SK-N-SH (cell line): ENCODE measurements around the gene RETREG2. TPM values are rescaled to one million over a fixed set of nuclear protein-coding genes. Genes with fewer than 3 reads are reported as not detected.

ENCODE experiments used
- CTCF ChIA-PET: fragments of 300-600, 350-600 bp; formaldehyde crosslinking; extraction: SDS; loops from one replicate; lab custom pipeline; 2021; lab: Yijun Ruan, JAX
- POLR2A ChIA-PET: fragments of 350-600 bp; sonication (Branson Sonifier 250); formaldehyde crosslinking; extraction: SDS; loops from one replicate; lab custom pipeline; 2020; ENCODE audit warnings: antibody characterized with exemption, inconsistent platforms; lab: Yijun Ruan, JAX
- DNase-seq: peaks from one replicate; pipeline ENCODE4 v3.0.0; 2012
- H2AFZ ChIP-seq: fragments of 200-600 bp; sonication (generic); 2 replicates; pipeline ENCODE4 v1.8.1; 2016; ENCODE audit warnings: antibody characterized with exemption, mild to moderate bottlenecking, low read depth
- H3F3A ChIP-seq: fragments of 200-600 bp; sonication (generic); replicated peaks from 2 replicates; pipeline ENCODE3; 2016; ENCODE audit warnings: antibody characterized with exemption, mild to moderate bottlenecking; ENCODE audit not compliant: insufficient read depth
- H3K27ac ChIP-seq, 2 experiments: fragments of 200-500 bp in 1 of 2; fragments of 200-600 bp in 1 of 2; sonication (Bioruptor generic) in 1 of 2; sonication (generic), shearing (Covaris generic) in 1 of 2; 2 replicates each; pipeline versions ENCODE4 v1.5.1 to v1.6.1; 2014 to 2016; ENCODE audit warnings: low read depth in 2 of 2, inconsistent platforms in 1 of 2, low read length in 1 of 2, mild to moderate bottlenecking in 1 of 2, mixed read lengths in 1 of 2
- H3K27me3 ChIP-seq: fragments of 200-600 bp; sonication (generic), shearing (Covaris generic); 2 replicates; pipeline ENCODE4 v1.6.1; 2016; ENCODE audit warnings: mixed run types; ENCODE audit not compliant: insufficient read depth
- H3K36me3 ChIP-seq, 2 experiments: fragments of 200-500 bp in 1 of 2; fragments of 200-600 bp in 1 of 2; sonication (Bioruptor generic) in 1 of 2; sonication (generic) in 1 of 2; replicated peaks in 1 of 2; 2 replicates each; pipeline versions ENCODE3 to v1.5.1; 2014 to 2016; ENCODE audit warnings: low read length in 1 of 2, mild to moderate bottlenecking in 1 of 2; ENCODE audit not compliant: insufficient read depth in 2 of 2, control insufficient read depth in 1 of 2
- H3K4me1 ChIP-seq, 2 experiments: fragments of 200-500 bp in 1 of 2; fragments of 200-600 bp in 1 of 2; sonication (Bioruptor generic) in 1 of 2; sonication (generic), shearing (Covaris generic) in 1 of 2; 2 replicates each; pipeline versions ENCODE4 v1.5.1 to v1.6.1; 2014 to 2016; ENCODE audit warnings: low read depth in 1 of 2, low read length in 1 of 2, mixed run types in 1 of 2; ENCODE audit not compliant: insufficient read depth in 2 of 2, control insufficient read depth in 1 of 2
- H3K4me2 ChIP-seq: fragments of 200-600 bp; sonication (generic), shearing (Covaris generic); 2 replicates; pipeline ENCODE4 v1.6.1; 2017; ENCODE audit warnings: mixed run types
- H3K4me3 ChIP-seq, 2 experiments: fragments of 200-500 bp in 1 of 2; fragments of 200-600 bp in 1 of 2; sonication (Bioruptor generic) in 1 of 2; sonication (generic), shearing (Covaris generic) in 1 of 2; 2 replicates each; pipeline versions ENCODE4 v1.5.1 to v1.8.1; 2014 to 2016; ENCODE audit warnings: low read depth in 2 of 2, inconsistent platforms in 1 of 2, low read length in 1 of 2, mild to moderate bottlenecking in 1 of 2, mixed read lengths in 1 of 2, moderate library complexity in 1 of 2
- H3K79me2 ChIP-seq: fragments of 200-600 bp; sonication (generic); 2 replicates; pipeline ENCODE4 v1.8.1; 2017; ENCODE audit warnings: mild to moderate bottlenecking; ENCODE audit not compliant: insufficient read depth
- H3K9ac ChIP-seq: fragments of 200-600 bp; sonication (generic); 2 replicates; pipeline ENCODE4 v1.6.1; 2017; ENCODE audit warnings: mixed run types
- H3K9me2 ChIP-seq: fragments of 200-600 bp; sonication (generic); 2 replicates; pipeline ENCODE4 v1.6.1; 2017; ENCODE audit warnings: mixed run types
- H3K9me3 ChIP-seq: fragments of 200-600 bp; sonication (generic); 2 replicates; pipeline ENCODE4 v1.6.1; 2017; ENCODE audit warnings: mixed run types, mild to moderate bottlenecking, moderate library complexity
- H4K20me1 ChIP-seq: fragments of 200-600 bp; sonication (generic); 2 replicates; pipeline ENCODE4 v1.6.1; 2017; ENCODE audit warnings: mild to moderate bottlenecking, mixed run types; ENCODE audit not compliant: insufficient read depth
- EP300 ChIP-seq, 2 experiments: IDR thresholded peaks; 2 replicates each; pipeline versions ENCODE4 v1.4.0 to v1.6.1; 2012; ENCODE audit warnings: borderline replicate concordance in 1 of 2, low read depth in 1 of 2, low read length in 1 of 2
- FOXJ3 ChIP-seq: sonication (generic); formaldehyde crosslinking; IDR thresholded peaks from 2 replicates; pipeline ENCODE4 v1.5.1; 2020; ENCODE audit warnings: mild to moderate bottlenecking, missing genetic modification reagents
- FOXM1 ChIP-seq: IDR thresholded peaks from 2 replicates; pipeline ENCODE4 v1.4.0; 2012; ENCODE audit warnings: low read depth, mild to moderate bottlenecking
- GATA2 ChIP-seq: sonication (generic); formaldehyde crosslinking; IDR thresholded peaks from 2 replicates; pipeline ENCODE4 v1.5.0; 2020; ENCODE audit warnings: mild to moderate bottlenecking, missing genetic modification reagents
- JUND ChIP-seq: IDR thresholded peaks from 2 replicates; pipeline ENCODE4 v1.4.0; 2012
- MEF2A ChIP-seq: IDR thresholded peaks from 2 replicates; pipeline ENCODE4 v1.4.0; 2012; ENCODE audit warnings: low read depth, borderline replicate concordance
- MXI1 ChIP-seq: IDR thresholded peaks from 2 replicates; pipeline ENCODE4 v1.6.1; 2012; ENCODE audit warnings: mild to moderate bottlenecking, low read depth, low read length, improper control_type of control experiment
- NRF1 ChIP-seq: IDR thresholded peaks from 2 replicates; pipeline ENCODE4 v1.6.1; 2012; ENCODE audit warnings: low read depth, mild to moderate bottlenecking, low read length
- RAD21 ChIP-seq: IDR thresholded peaks from 2 replicates; pipeline ENCODE4 v1.6.1; 2012; ENCODE audit warnings: mild to moderate bottlenecking, low read length
- RCOR1 ChIP-seq: fragments of 150-350 bp; IDR thresholded peaks from 2 replicates; pipeline ENCODE4 v1.6.1; 2017; ENCODE audit warnings: antibody characterized with exemption, low read length
- RFX5 ChIP-seq: IDR thresholded peaks from 2 replicates; pipeline ENCODE4 v1.6.1; 2012; ENCODE audit warnings: mild to moderate bottlenecking, improper control_type of control experiment, low read length
- RXRA ChIP-seq: IDR thresholded peaks from 2 replicates; pipeline ENCODE4 v1.4.0; 2012; ENCODE audit warnings: low read depth, mild to moderate bottlenecking, borderline replicate concordance
- SIN3A ChIP-seq: IDR thresholded peaks from 2 replicates; pipeline ENCODE4 v1.6.1; 2012; ENCODE audit warnings: low read depth, mild to moderate bottlenecking, low read length, moderate library complexity, borderline replicate concordance
- TAF1 ChIP-seq: IDR thresholded peaks from 2 replicates; pipeline ENCODE4 v1.6.1; 2012; ENCODE audit warnings: low read depth, mild to moderate bottlenecking, low read length, moderate library complexity, borderline replicate concordance
- USF1 ChIP-seq: IDR thresholded peaks from 2 replicates; pipeline ENCODE4 v1.4.0; 2012; ENCODE audit warnings: low read depth, borderline replicate concordance
- WGBS: methylation state at CpG from one replicate; pipeline ENCODE4 v1.1.6; 2017; ENCODE audit warnings: low lambda C conversion rate; 5-methylcytosine and 5-hydroxymethylcytosine counted together
- polyA plus RNA-seq, 3 experiments: library from polyadenylated mRNA; depleted of rRNA; stranded (reverse); fragments of >200 nt; gene quantifications; 2 replicates each; pipeline ENCODE4 v1.2.3, GENCODE V29; 2012
- TF ChIP-seq, protein P1 (sequence below): fragments of 150-350 bp; IDR thresholded peaks from 2 replicates; pipeline ENCODE4 v1.6.1; 2017; ENCODE audit warnings: antibody characterized with exemption, low read length, low read depth, borderline replicate concordance

Gene RETREG2
- polyA plus RNA-seq, 1 of the 3 experiments (the other 2 are of a cell fraction) = 74.6 TPM

GRCh38 chr2:219163156-219163555 lies 14.9 kb upstream of the RETREG2 start:
- no peak overlapping the region for H3K4me3 ChIP-seq
- TF ChIP-seq RCOR1 (no peak), MEF2A (no peak), GATA2 (CRISPR knock-in tag) (no peak), EP300 (IDR thresholded peaks at IDR 0.05; ENCODE audit: borderline replicate concordance in 1 of 2, low read depth in 1 of 2, low read length in 1 of 2) (no peak), USF1 (no peak), FOXM1 (no peak), RAD21 (no peak), JUND (no peak), NRF1 (no peak), RFX5 (no peak), SIN3A (no peak), RXRA (no peak), TAF1 (no peak)
- TF ChIP-seq, protein P1, sequence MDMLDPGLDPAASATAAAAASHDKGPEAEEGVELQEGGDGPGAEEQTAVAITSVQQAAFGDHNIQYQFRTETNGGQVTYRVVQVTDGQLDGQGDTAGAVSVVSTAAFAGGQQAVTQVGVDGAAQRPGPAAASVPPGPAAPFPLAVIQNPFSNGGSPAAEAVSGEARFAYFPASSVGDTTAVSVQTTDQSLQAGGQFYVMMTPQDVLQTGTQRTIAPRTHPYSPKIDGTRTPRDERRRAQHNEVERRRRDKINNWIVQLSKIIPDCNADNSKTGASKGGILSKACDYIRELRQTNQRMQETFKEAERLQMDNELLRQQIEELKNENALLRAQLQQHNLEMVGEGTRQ = no peak
- ChIA-PET CTCF (interaction anchor here (0.8 to 7.7 kb wide), 3 partner anchors 8 to 132 kb away, joined by 4 to 104 read pairs (median 16); partner anchors contain the start of genes CNPPD1 and SLC23A3), POLR2A (no interaction called here)
- H3K27me3 ChIP-seq = no peaks in the 10 kb centered on the region
- no peak for DNase-seq
- H4K20me1 ChIP-seq = no peaks in the 10 kb centered on the region
- no peaks in the 10 kb centered on the region; the same call in 1 of the 2 replicates for H3K79me2 ChIP-seq
- no peaks in the 10 kb centered on the region for H3K9me2 ChIP-seq
- H3K9ac ChIP-seq = no peak overlapping the region
- 89% methylated on average over 6 of the region's 6 CpGs for WGBS
- no peak overlapping the region for H3K27ac ChIP-seq
- peaks cover 0 to 11% of the 10 kb centered on the region in 2 experiments; a peak in 1 of 4 replicates for H3K4me1 ChIP-seq
- H3K4me2 ChIP-seq = no peak overlapping the region
- H3K9me3 ChIP-seq = no peaks in the 10 kb centered on the region
- H3K36me3 ChIP-seq = no peaks in the 10 kb centered on the region
- no peak overlapping the region for H2AFZ ChIP-seq
- peaks cover 10% of the 10 kb centered on the region for H3F3A ChIP-seq

DNA sequence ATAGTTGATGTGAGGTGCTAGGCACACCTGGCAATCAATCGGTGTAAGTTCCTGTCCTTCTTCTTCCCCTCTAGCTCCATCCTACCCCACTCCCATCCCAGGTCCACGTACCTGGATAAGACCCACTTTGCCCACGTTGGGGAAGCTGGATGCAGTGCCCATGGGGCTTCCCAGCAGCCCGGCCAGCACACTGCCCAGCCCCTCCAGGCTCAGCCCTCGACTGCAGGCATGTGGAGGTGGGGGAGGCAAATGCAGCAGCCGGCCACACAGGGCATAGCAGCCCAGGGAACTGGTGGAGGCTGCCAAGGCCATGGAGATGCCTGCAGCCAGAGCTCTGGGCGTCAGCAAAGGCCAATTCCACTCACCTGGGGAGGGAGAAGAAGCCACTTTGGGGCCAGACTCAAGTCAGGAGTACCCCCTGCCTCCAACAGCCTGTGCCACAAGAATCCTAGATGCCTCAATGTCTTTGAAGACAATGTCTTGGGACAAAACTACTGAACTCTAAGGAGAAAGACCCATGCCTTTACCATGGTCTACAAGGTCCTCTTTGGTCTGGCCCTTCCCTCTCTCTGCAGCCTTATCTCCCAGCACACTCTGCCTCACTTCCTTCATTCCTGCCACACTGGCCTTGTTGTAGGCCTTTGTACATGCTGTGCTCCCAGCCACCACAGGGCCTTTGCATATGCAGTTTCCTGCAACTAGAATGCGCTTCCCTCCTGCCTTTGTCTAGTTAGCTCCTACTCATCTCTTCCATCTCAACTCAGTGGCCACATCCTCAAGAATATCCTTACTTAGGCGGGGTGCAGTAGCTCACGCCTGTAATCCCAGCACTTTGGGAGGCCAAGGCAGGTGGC lies 12.8 kb upstream of the RETREG2 start:
- WGBS = 74% methylated on average over 7 of the region's 10 CpGs
- CTCF ChIA-PET = interaction anchor here (0.9 to 1.9 kb wide), 5 partner anchors 11 to 136 kb away, joined by 3 to 11 read pairs (median 5); partner anchors contain the start of gene CNPPD1
- H3K4me2 ChIP-seq = no peak overlapping the region
- TF ChIP-seq MXI1 (no peak), FOXJ3 (CRISPR knock-in tag) (no peak)
- TF ChIP-seq, all 33 proteins: peak for 0
- Histone ChIP-seq H3K9me2 (no peaks in the 10 kb centered on the region), H3K4me3 (no peak overlapping the region), H3K79me2 (no peaks in the 10 kb centered on the region), H3K4me1 (peaks cover 0 to 6% of the 10 kb centered on the region in 2 experiments; a peak in 1 of 4 replicates), H2AFZ (no peak overlapping the region), H3K27me3 (no peaks in the 10 kb centered on the region), H3K36me3 (no peaks in the 10 kb centered on the region), H3K9ac (no peak overlapping the region), H4K20me1 (no peaks in the 10 kb centered on the region), H3K9me3 (no peaks in the 10 kb centered on the region), H3F3A (no peaks in the 10 kb centered on the region), H3K27ac (no peak overlapping the region)
- DNase-seq = no peak
- POLR2A ChIA-PET = interaction anchor here (1.0 kb wide), 1 partner anchor 11 kb away, joined by 5 read pairs; no protein-coding TSS in a partner anchor
